ENCODE measurements around the gene ARSB. TPM values are rescaled to one million over a fixed set of nuclear protein-coding genes. Genes with fewer than 3 reads are reported as not detected.
A peak's percentile ranks its signal among the peaks of the same experiment; 100 is the strongest.

ARSB gene
- total and polyA plus RNA-seq, 9 of the 15 experiments (the other 6 are each of a cell fraction or from before 2014, with no cell fraction given) = 0.52 to 4.6 (median 2.4) TPM

- no peak for TF ChIP-seq THRA (IDR thresholded peaks at IDR 0.05)
- no peaks in the 10 kb centered on the region for H3K36me3 ChIP-seq (ENCODE audit: control insufficient read depth, insufficient read depth, low read length)
- no peak overlapping the region for H3K4me3 ChIP-seq
- no peak overlapping the region for H2AFZ ChIP-seq (ENCODE audit: low read depth, low read length)
- no peaks in the 10 kb centered on the region for H3K9me3 ChIP-seq (replicated peaks; ENCODE audit: control insufficient read depth, insufficient read depth, low read depth, low read length)
- FAIRE-seq (no peak), DNase-seq (ENCODE audit: extremely low read depth in 1 of 4, low spot score in 3 of 4) (no peak), ATAC-seq (no peak)
- no peak overlapping the region for H3K9ac ChIP-seq (ENCODE audit: insufficient read depth in 1 of 2, low read depth in 2 of 2, low read length in 2 of 2)
- ChIA-PET POLR2A (interaction anchor here (0.6 to 2.9 kb wide), 4 partner anchors 10 to 277 kb away, joined by 3 to 11 read pairs (median 4); no protein-coding TSS in a partner anchor), CTCF (ENCODE audit: low intra/inter-chr PET ratio) (no interaction called here)
- no peaks in the 10 kb centered on the region; the same call in 1 of the 2 replicates for H4K20me1 ChIP-seq (replicated peaks; ENCODE audit: control insufficient read depth, insufficient read depth, low read length)
- no peak overlapping the region for H3K27ac ChIP-seq (ENCODE audit: extremely low read depth, low read depth, low read length)
- no TSS peak for BruUV-seq (replicated peaks)
- H3K27me3 ChIP-seq (ENCODE audit: control insufficient read depth in 2 of 2, insufficient read depth in 2 of 2, low read length in 2 of 2) = peaks cover 11 to 19% of the 10 kb centered on the region in 2 experiments; a peak in 2 of 5 replicates
- H3K79me2 ChIP-seq (ENCODE audit: control insufficient read depth, insufficient read depth, low read length) = no peaks in the 10 kb centered on the region
- in situ Hi-C loops (cut with MboI) (no loop called here), intact Hi-C loops (cut with micrococcal nuclease) (no loop called here)
- no peaks in the 10 kb centered on the region for H3K9me1 ChIP-seq (ENCODE audit: control insufficient read depth, insufficient read depth, low read length)
- no peak overlapping the region for H3K4me2 ChIP-seq (ENCODE audit: insufficient read depth, low read length)
- H3K4me1 ChIP-seq (replicated peaks in 1 of 2; ENCODE audit: control insufficient read depth in 2 of 2, insufficient read depth in 2 of 2, low read length in 2 of 2) = no peaks in the 10 kb centered on the region
- 11% methylated on average over 8 of the region's 8 CpGs for WGBS (ENCODE audit: insufficient coverage, low coverage, missing lambda C conversion rate)
These were observed 62.1 kb downstream of the ARSB start for GRCh38 chr5:78922879-78923621.

DNA sequence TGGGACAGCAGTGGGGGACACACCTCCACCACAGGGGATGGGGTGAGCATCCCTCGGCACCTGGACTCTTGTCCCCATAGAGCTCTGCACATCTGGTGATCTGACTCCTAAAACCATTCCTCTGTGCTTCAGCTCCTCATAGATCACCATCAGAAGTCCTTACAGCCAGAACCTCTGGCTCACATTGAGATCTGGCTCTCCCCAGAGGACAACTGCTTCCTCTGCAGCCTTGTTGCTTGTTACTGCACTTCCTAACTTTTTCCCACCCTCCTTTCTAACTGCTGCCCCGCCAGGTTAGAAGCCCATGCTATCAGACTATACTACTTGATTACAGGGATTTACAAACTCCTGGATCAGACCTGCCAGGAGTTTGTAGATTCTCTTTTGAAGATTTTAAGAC is 64.5 kb downstream of the ARSB start:
- ATAC-seq (peak; percentile 68), FAIRE-seq (no peak), DNase-seq (ENCODE audit: extremely low read depth in 1 of 4, low spot score in 3 of 4) (peak in 2 of 4 experiments; percentile 11 to 23)
- no peak overlapping the region for H3K4me2 ChIP-seq (ENCODE audit: insufficient read depth, low read length)
- H3K9ac ChIP-seq (ENCODE audit: insufficient read depth in 1 of 2, low read depth in 2 of 2, low read length in 2 of 2) = no peak overlapping the region
- POLR2A ChIA-PET = interaction anchor here (0.6 kb wide), 1 partner anchor 472 kb away, joined by 4 read pairs; no protein-coding TSS in a partner anchor
- H3K27me3 ChIP-seq (ENCODE audit: control insufficient read depth in 2 of 2, insufficient read depth in 2 of 2, low read length in 2 of 2) = peaks cover 11 to 15% of the 10 kb centered on the region in 2 experiments; a peak in 2 of 5 replicates
- H3K4me3 ChIP-seq = no peak overlapping the region
- BruUV-seq (replicated peaks) = no TSS peak
- H3K79me2 ChIP-seq (ENCODE audit: control insufficient read depth, insufficient read depth, low read length) = no peaks in the 10 kb centered on the region
- in situ Hi-C loops (cut with MboI) = no loop called here
- CTCF ChIA-PET (ENCODE audit: low intra/inter-chr PET ratio) = interaction anchor here (0.6 to 2.0 kb wide), 2 partner anchors 21 to 158 kb away, joined by 3 to 7 read pairs; no protein-coding TSS in a partner anchor
- H3K9me1 ChIP-seq (ENCODE audit: control insufficient read depth, insufficient read depth, low read length) = no peaks in the 10 kb centered on the region
- H3K36me3 ChIP-seq (ENCODE audit: control insufficient read depth, insufficient read depth, low read length) = no peaks in the 10 kb centered on the region
- no peak overlapping the region for H2AFZ ChIP-seq (ENCODE audit: low read depth, low read length)
- intact Hi-C loops (cut with micrococcal nuclease) = no loop called here
- H3K4me1 ChIP-seq (replicated peaks in 1 of 2; ENCODE audit: control insufficient read depth in 2 of 2, insufficient read depth in 2 of 2, low read length in 2 of 2) = no peaks in the 10 kb centered on the region
- H3K9me3 ChIP-seq (replicated peaks; ENCODE audit: control insufficient read depth, insufficient read depth, low read depth, low read length) = no peaks in the 10 kb centered on the region
- WGBS (ENCODE audit: insufficient coverage, low coverage, missing lambda C conversion rate) = 10% methylated on average over 2 of the region's 2 CpGs
- H4K20me1 ChIP-seq (replicated peaks; ENCODE audit: control insufficient read depth, insufficient read depth, low read length) = no peaks in the 10 kb centered on the region; the same call in 1 of the 2 replicates
- no peak overlapping the region for H3K27ac ChIP-seq (ENCODE audit: extremely low read depth, low read depth, low read length)
- TF ChIP-seq SIX5 (IDR thresholded peaks at IDR 0.05; ENCODE audit: borderline replicate concordance in 1 of 2, insufficient read depth in 1 of 2, low read depth in 1 of 2, low read length in 2 of 2) = no peak
- no peak for TF ChIP-seq SOX6 (IDR thresholded peaks at IDR 0.05)
- TF ChIP-seq FOXA1 (IDR thresholded peaks at IDR 0.05; ENCODE audit: borderline replicate concordance) = no peak
- peak; percentile 82 for TF ChIP-seq RAD21 (CRISPR knock-in tag; conservative IDR thresholded peaks at IDR 0.05 in 1 of 2, IDR thresholded peaks at IDR 0.05 in 1 of 2)
- TF ChIP-seq ZC3H11A (IDR thresholded peaks at IDR 0.05; ENCODE audit: low read depth, low read length) = no peak
- TF ChIP-seq, protein P1, sequence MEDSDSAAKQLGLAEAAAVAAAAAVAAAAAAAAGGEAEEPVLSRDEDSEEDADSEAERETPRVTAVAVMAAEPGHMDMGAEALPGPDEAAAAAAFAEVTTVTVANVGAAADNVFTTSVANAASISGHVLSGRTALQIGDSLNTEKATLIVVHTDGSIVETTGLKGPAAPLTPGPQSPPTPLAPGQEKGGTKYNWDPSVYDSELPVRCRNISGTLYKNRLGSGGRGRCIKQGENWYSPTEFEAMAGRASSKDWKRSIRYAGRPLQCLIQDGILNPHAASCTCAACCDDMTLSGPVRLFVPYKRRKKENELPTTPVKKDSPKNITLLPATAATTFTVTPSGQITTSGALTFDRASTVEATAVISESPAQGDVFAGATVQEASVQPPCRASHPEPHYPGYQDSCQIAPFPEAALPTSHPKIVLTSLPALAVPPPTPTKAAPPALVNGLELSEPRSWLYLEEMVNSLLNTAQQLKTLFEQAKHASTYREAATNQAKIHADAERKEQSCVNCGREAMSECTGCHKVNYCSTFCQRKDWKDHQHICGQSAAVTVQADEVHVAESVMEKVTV (CRISPR knock-in tag; IDR thresholded peaks at IDR 0.05) = peak; percentile 53; the same call in 1 of the 2 replicates

Measured in K562 (cell line).